Measurements from ENCODE around the gene SLC41A2. TPM values are rescaled to one million over a fixed set of nuclear protein-coding genes. Genes with fewer than 3 reads are reported as not detected.

SLC41A2 gene
- total RNA-seq, 1 experiment from 2014 or later = 10.2 TPM

DNA sequence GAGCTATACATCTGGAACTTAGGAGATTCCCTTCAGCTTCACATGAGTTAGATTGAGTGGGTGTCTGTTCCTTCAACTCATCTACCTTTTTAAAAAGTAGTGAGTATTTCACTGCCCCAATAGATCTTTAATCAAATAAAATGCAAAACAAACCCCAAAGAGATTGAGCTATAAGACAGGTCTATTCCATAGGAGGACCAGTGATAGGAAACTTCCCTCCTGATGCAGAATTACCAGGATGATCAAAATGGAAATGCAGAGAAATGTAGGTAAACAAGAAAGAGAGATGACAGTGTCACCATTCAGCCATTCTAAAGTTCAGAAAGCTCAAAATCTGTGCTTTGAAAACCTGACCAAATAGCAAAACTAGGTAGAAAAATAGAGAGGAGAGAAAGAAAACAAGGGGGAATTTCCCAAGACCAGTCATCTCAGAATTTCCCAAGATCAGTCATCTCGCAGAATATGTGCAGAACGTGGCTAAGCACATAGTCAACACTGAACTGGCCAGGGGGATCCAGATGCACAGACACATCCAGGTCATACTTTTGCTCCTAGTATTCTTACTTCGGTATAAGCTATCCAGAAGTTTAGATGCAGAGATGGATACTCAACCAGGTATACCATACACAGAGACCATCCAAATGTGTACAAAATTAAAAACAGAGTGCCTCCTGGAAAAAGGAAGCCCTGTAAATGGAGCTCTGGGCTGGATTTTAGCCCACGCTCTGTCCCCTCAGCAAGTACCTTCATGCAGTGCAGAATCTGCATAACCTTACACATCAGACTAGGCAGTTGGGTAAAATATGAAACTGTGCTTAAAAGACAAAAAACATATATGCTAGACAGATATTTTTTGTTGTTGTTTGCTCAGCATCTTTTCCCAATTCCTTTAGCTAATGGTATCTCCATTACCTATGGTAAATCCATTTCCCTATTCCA lies 27.4 kb downstream of the SLC41A2 start:
- no peak for DNase-seq (ENCODE audit: low read depth)

DNA sequence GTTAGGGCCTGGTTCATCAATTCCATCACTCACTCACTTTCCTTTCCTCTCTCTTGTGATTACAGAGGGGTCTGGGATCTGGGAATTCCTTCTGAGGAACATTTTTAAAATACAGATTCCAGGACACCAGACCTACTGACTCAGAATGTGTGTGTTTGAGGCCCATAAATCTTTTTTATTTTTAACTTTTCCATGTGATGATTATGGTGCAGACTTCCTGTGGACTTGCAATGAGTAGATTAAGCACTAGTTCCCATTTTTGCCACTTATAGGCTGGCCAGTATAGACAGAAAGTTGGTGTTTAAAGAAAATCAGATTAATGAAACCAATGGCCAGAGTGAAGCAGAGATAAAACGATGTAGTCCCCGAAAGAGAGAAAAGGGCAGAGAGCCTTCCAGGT lies 28.1 kb downstream of the SLC41A2 start:
- DNase-seq (ENCODE audit: low read depth) = peak; percentile 15

DNA sequence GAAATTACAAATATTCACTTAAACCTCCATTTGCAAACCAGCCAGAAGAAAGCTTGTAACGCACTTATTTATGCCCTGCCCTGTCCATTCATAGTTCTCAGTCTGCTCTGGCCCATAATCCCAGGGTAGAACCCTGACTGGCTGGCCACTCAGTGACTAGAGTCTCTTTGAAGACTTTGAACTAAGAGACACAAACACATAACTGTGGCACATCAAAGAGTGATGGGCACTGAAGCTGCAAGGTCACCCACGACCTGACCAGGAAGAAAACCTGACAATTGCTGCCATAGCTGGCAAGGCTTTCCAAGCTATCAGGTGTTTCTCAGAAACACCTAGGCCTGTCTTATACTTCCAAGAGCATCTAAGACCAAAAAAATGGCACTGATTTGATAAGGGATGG lies 28.7 kb downstream of the SLC41A2 start:
- DNase-seq (ENCODE audit: low read depth) = no peak

DNA sequence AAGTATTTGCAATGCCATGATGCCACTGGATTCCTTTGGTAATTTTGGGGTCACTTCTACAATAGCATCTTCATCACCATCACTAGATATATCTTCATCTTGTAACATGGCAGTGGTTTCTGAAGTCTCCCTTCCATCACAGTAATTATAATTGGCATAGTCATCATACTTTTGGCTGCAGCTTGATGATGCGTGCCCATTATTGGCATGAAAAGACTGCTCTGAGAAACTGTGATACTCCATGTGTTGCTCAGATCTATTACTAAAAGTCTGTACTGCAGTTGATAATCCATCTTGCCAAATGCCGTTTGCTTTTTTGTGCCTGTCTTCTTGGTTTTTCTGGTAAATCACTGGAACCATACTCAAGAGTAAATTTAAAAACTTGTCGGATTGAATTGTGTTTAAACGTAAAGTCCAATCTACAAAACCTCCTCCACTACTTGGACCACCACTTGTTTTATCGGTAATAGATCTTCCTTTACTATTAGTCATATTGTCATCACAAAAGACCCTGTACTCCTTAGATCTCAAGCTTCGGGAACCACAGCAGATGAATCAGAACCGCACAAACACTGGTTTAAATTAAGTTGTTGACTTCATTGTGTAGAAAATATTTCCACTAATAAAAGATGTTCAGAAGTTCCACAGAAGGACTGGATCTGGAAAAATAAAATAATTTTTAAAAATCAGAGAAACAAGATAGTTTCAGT lies 29.9 kb downstream of the SLC41A2 start:
- DNase-seq (ENCODE audit: low read depth) = no peak

DNA sequence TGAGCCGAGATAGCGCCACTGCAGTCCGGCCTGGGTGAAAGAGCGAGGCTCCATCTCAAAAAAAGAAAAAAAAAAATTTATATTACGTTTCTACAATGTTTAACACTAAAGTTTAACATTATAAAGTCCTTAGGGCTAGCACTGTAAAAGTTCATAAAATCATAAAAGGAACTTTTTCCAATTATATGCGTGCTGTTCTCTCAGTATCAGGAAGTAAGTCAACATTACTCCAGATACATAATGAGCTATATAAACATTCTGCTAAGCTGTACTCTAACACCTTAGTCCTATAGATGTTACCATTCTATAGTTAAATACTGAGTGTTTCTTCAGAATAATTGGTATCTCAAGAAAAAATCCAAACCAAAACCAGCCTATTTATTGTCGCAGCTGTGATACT lies 32.6 kb downstream of the SLC41A2 start:
- no peak for DNase-seq (ENCODE audit: low read depth)

DNA sequence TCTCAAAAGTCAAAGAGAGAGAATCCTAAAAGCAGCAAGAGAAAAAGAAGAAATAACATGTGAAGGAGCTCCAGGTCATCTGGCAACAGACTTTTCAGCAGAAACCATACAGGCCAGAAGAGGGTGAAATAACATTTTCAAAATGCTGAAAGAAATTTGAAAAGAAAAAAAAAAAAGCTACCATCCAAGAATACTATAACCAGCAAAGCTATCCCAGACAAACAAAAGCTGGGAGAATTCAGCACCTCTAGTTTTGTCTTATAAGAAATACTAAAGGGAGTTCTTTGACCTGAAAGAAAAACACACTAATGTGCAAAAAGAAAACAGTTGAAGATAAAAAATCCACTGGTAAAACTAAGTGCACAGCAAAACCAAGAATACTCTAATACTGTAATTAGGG lies 36.8 kb downstream of the SLC41A2 start:
- no peak for DNase-seq (ENCODE audit: low read depth)

DNA sequence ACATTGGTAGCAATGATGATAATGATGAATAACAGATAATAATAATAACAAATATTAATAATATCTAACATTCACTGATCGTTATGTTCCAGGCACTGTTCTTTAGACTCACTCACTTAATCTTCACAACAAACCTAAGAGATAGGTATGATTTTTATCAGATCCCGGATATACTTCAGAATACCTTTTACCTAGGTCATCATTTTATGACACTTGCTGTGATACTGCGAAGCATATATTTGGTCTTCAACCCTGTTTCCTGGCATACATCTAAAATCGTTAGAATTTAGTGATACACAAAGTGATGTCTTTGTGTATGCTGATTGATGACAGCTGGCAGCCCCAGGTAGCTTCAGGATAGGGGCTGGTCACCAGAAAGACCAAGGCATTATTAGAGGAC lies 46.1 kb downstream of the SLC41A2 start:
- no peak for DNase-seq (ENCODE audit: low read depth)

DNA sequence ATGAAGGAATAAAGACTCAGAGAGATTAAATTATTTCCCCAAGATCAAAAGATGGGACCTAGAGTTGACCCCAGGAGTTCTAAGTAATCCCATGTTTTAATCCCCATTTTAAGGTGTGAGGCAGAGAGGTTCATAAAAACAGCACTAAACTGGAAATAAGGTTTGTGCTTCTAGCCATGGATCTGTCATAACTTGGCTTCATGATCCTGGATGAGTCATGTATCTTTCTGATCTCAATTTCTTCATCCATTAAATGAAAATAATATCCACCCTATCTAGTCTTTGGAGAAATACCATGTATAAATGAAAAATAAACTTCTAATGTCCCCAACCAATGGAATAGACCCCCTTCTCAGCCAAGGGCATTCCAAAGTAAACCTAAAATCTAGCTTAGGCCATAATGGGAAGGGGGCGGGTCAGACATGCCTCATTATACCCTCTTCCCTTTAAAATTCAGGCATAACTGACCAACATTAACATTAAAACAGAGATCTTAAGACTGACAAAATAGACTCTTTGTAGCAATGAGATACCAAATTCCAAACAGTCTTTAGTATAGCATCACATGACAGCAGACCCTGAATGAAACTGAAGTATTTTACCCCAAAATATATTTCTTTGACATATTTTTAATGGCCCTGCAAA lies 47.8 kb downstream of the SLC41A2 start:
- no peak for DNase-seq (ENCODE audit: low read depth)

DNA sequence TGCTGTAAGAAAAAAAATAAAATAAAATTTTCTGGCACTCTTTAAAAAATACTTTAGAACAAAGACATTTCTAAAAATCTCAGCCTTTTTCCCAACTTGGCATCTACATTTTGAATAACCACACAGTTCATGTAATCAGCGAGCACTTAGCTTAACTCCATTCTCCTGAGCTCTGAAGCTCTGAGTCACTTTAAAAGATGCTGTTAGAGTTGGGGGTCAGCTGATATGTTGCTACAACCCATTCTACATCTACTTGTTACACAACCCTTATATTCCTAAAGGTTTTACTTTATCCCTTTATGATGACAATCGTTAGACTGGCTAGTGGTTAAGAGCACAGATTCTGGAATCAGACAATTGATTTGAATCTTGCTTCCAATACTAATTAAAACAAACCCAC lies 48.3 kb downstream of the SLC41A2 start:
- DNase-seq (ENCODE audit: low read depth) = no peak

Other genes with a start within 250 kb of the SLC41A2 start
- 14.8 and 25.8 TPM in 2 replicates for gene NOPCHAP1, start 28.0 kb upstream of the SLC41A2 start, total RNA-seq (2014; rRNA removed; shearing (Covaris generic))
- 0.23 and 0.34 TPM in 2 replicates for gene ALDH1L2, start 126.2 kb upstream of the SLC41A2 start, total RNA-seq (2014; rRNA removed; shearing (Covaris generic))
- gene WASHC4, start 149.4 kb upstream of the SLC41A2 start, total RNA-seq (2014; rRNA removed; shearing (Covaris generic)) = 37.4 and 38.9 TPM in 2 replicates

Data from HT1080 (cell line).